Naive thymus-derived CD4-positive, alpha-beta T cell (primary cell): Measurements from ENCODE around the gene BBLN. TPM values are rescaled to one million over a fixed set of nuclear protein-coding genes. Genes with fewer than 3 reads are reported as not detected.
A peak's percentile ranks its signal among the peaks of the same experiment; 100 is the strongest.
"Not testable (repeated sequence)": the region's sequence is repeated elsewhere in the genome, so short reads cannot be mapped to it uniquely, and the experiment has no call there.

Experiments used
- ATAC-seq: fragments of 150-1000 bp; cut with Tn5 transposase; 2 replicates; pipeline ENCODE4 v1.10.0; 2021; ENCODE audit warnings: mild to moderate bottlenecking, moderate library complexity
- CTCF ChIA-PET: fragments of 350-600 bp; sonication (Branson Sonifier 250); formaldehyde crosslinking; loops from one replicate; lab custom pipeline; 2021; ENCODE audit warnings: antibody characterized with exemption; lab: Charles Lee
- POLR2A ChIA-PET: fragments of 350-600 bp; sonication (Branson Sonifier 250); formaldehyde crosslinking; loops from one replicate; lab custom pipeline; 2021; ENCODE audit warnings: antibody characterized with exemption, inconsistent platforms; lab: Charles Lee
- DNase-seq, 9 donors: peaks; one replicate each; pipeline versions ENCODE4 v3.0.0 to v3.0.0-alpha.2; 2020 to 2022; ENCODE audit warnings: mixed read lengths in 1 of 9
- H3K27ac ChIP-seq: one replicate; pipeline ENCODE4 v1.7.0; 2013; ENCODE audit warnings: mild to moderate bottlenecking, low read depth, low read length, moderate library complexity
- H3K27me3 ChIP-seq, 2 donors: one replicate each; pipeline ENCODE4 v1.7.0; 2013; ENCODE audit warnings: low read length in 2 of 2, mild to moderate bottlenecking in 2 of 2, moderate library complexity in 2 of 2; ENCODE audit not compliant: control insufficient read depth in 2 of 2, insufficient read depth in 2 of 2
- H3K36me3 ChIP-seq, 3 experiments: 1 replicate in 2 of 3; 2 replicates in 1 of 3; pipeline ENCODE4 v1.7.0; 2013; ENCODE audit warnings: low read length in 3 of 3, mild to moderate bottlenecking in 3 of 3, moderate library complexity in 1 of 3; ENCODE audit not compliant: insufficient read depth in 3 of 3, control insufficient read depth in 2 of 3
- H3K4me1 ChIP-seq, 2 donors: one replicate each; pipeline ENCODE4 v1.7.0; 2013; ENCODE audit warnings: low read length in 2 of 2, mild to moderate bottlenecking in 2 of 2, moderate library complexity in 1 of 2; ENCODE audit not compliant: control insufficient read depth in 2 of 2, insufficient read depth in 2 of 2
- H3K4me3 ChIP-seq: 2 replicates; pipeline ENCODE4 v1.7.0; 2013; ENCODE audit warnings: mild to moderate bottlenecking, low read length
- H3K9me3 ChIP-seq, 3 experiments: 1 replicate in 2 of 3; 2 replicates in 1 of 3; pipeline ENCODE4 v1.7.0; 2013; ENCODE audit warnings: low read length in 3 of 3; ENCODE audit not compliant: control insufficient read depth in 2 of 3
- H3K27ac Mint-ChIP-seq, 9 donors: one replicate each; pipeline ENCODE4 v1.8.0; 2020 to 2022; ENCODE audit warnings: mixed read lengths in 9 of 9, mild to moderate bottlenecking in 8 of 9, moderate library complexity in 5 of 9, inconsistent platforms in 2 of 9
- H3K27me3 Mint-ChIP-seq, 5 donors: one replicate each; pipeline ENCODE4 v1.8.0; 2021 to 2022; ENCODE audit warnings: mixed read lengths in 5 of 5, mild to moderate bottlenecking in 1 of 5
- H3K36me3 Mint-ChIP-seq, 5 donors: one replicate each; pipeline ENCODE4 v1.8.0; 2020 to 2022; ENCODE audit warnings: mixed read lengths in 5 of 5, mild to moderate bottlenecking in 3 of 5, inconsistent platforms in 1 of 5
- H3K4me1 Mint-ChIP-seq, 7 donors: one replicate each; pipeline ENCODE4 v1.8.0; 2020 to 2022; ENCODE audit warnings: mixed read lengths in 7 of 7, mild to moderate bottlenecking in 3 of 7, inconsistent platforms in 1 of 7
- H3K4me3 Mint-ChIP-seq, 10 donors: one replicate each; pipeline ENCODE4 v1.8.0; 2020 to 2022; ENCODE audit warnings: mild to moderate bottlenecking in 10 of 10, mixed read lengths in 10 of 10, moderate library complexity in 6 of 10, inconsistent platforms in 2 of 10
- H3K9me3 Mint-ChIP-seq, 11 donors: one replicate each; pipeline ENCODE4 v1.8.0; 2020 to 2022; ENCODE audit warnings: mixed read lengths in 11 of 11, mild to moderate bottlenecking in 4 of 11, inconsistent platforms in 1 of 11, moderate library complexity in 1 of 11
- intact Hi-C, 2 donors: fragments of 100-400 bp; cut with micrococcal nuclease; formaldehyde crosslinking; loops; one replicate each; pipeline ENCODE4 v1.15.1; 2023
- polyA plus RNA-seq, 2 donors: library from polyadenylated mRNA; unstranded; fragments of 300-500 nt; fragmentation: Illumina TruSeq; gene quantifications; one replicate each; pipeline ENCODE4 v1.2.3, GENCODE V29; 2021
- total RNA-seq, 6 experiments: library from RNA in 5 of 6; stranded (reverse) in 5 of 6; gene quantifications; 1 replicate in 5 of 6; 2 replicates in 1 of 6; pipeline ENCODE4 v1.2.3 and lab custom pipeline; 2021 to 2026

Gene BBLN, protein sequence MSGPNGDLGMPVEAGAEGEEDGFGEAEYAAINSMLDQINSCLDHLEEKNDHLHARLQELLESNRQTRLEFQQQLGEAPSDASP
- total RNA-seq (10 to 100 TPM; 42.7 to 87.8 (median 48.0) TPM), polyA plus RNA-seq (100 to 1,000 TPM in 1 of 2 donors, 10 to 100 TPM in 1; 99.2 to 102 TPM), total RNA-seq (lab: John Stamatoyannopoulos, UW) (22.6 reads per million, percentile 53 among the genes with 10 or more reads in this experiment)

DNA sequence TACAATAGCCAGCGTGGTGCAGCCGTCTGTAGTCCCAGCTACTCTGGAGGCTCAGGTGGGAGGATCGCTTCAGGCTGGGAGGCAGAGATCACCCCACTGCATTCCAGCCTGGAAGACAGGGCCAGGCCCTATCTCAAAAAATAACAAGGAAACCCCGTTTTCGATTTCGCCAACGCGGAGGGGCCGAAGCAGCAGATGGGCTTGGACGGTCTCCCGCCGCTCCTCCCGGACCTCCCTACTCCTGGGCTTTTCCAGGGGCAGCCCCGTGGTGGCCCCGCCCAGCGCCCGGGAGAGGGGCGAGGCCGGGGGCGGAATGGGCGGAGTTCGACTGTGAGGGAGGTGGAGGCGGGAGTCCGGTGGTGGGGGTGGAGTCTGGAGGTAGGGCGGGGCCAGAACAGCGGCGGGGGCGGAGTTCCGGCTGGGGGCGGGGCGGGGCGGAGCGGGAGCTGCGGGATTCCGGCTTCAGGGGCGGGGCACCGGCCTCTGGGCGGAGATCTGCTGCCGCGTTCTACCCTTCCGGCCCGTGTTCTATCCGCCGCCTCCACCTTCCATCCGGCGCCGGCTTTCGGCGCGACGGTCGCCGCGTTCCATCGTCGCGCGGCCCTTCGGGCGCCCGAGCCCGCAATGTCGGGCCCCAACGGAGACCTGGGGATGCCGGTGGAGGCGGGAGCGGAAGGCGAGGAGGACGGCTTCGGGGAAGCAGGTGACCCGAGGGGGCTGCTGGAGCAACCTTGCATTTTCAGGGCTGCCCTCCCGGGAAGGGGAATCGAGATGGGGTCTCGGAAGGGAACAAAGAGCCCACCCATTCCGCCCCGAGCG is at the start of gene BBLN:
Gene BBLN (plus strand): TSS at position 482 of the 819 bp plus-strand sequence. CDS start 143 bp downstream, at position 625.
- peak; percentile 78 to 94 (median 87) for DNase-seq
- H3K4me1 ChIP-seq, result peaks cover 11 to 12% of the 10 kb centered on the region in 2 donors
- peak within 1 kb of the TSS; percentile 78 for H3K27ac ChIP-seq
- peak within 1 kb of the TSS; percentile 84 to 95 (median 93) for H3K27ac Mint-ChIP-seq
- POLR2A ChIA-PET, result interaction anchor here (0.7 to 4.1 kb wide), 13 partner anchors 17 to 393 kb away, joined by 3 to 27 read pairs (median 4); partner anchors contain the start of genes CIZ1, GOLGA2, PTGES2 and SWI5
- no peaks in the 10 kb centered on the region for H3K9me3 ChIP-seq
- H3K36me3 ChIP-seq, result peaks cover 0 to 23% (median 0%) of the 10 kb centered on the region in 3 experiments
- H3K9me3 Mint-ChIP-seq, result no peaks in the 10 kb centered on the region
- CTCF ChIA-PET, result interaction anchor here (0.7 to 0.8 kb wide), 2 partner anchors 31 to 35 kb away, joined by 3 read pairs; no protein-coding TSS in a partner anchor
- intact Hi-C loops, result loop anchor here (1.0 to 5.0 kb wide), 13 partner anchors 31 to 709 kb away; partner anchors contain the start of genes CIZ1 (in 2 of the 2), DNM1 (in 2 of the 2), COQ4 (in 1 of the 2) and GOLGA2 (in 1 of the 2)
- ATAC-seq, result peak; percentile 94
- H3K4me1 Mint-ChIP-seq, result peaks cover 0 to 28% (median 21%) of the 10 kb centered on the region in 7 donors
- no peaks in the 10 kb centered on the region for H3K27me3 Mint-ChIP-seq
- no peaks in the 10 kb centered on the region for H3K27me3 ChIP-seq
- H3K36me3 Mint-ChIP-seq, result peaks cover 0 to 11% (median 6%) of the 10 kb centered on the region in 5 donors
- peak within 1 kb of the TSS; percentile 79 to 90 (median 82) for H3K4me3 Mint-ChIP-seq
- H3K4me3 ChIP-seq, result peak within 1 kb of the TSS; percentile 97

DNA sequence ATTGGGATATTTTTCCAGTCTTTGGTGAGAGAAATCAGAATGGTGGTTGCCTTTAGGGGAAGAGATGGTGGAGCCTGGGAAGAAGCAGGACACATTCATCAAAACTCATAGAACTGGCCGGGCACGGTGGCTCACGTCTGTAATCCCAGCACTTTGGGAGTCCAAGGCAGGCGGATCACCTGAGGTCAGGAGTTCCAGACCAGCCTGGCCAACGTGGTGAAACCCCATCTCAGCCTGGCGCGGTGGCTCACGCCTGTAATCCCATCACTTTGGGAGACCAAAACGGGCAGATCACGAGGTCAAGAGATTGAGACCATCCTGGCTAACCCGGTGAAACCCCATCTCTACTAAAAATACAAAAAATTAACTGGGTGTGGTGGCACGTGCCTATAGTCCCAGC is 48.3 kb upstream of the BBLN start:
- H3K27ac Mint-ChIP-seq, ATAC-seq, H3K27me3 ChIP-seq, H3K4me1 ChIP-seq, H3K4me3 ChIP-seq, DNase-seq, H3K27ac ChIP-seq, intact Hi-C loops, POLR2A ChIA-PET, CTCF ChIA-PET, H3K4me3 Mint-ChIP-seq, H3K9me3 ChIP-seq, H3K9me3 Mint-ChIP-seq, H3K27me3 Mint-ChIP-seq: not testable (repeated sequence)
- H3K4me1 Mint-ChIP-seq, result peaks cover 0 to 13% (median 6%) of the 10 kb centered on the region in 7 donors
- H3K36me3 Mint-ChIP-seq, result peaks cover 4 to 21% (median 13%) of the 10 kb centered on the region in 5 donors
- peaks cover 0 to 65% (median 24%) of the 10 kb centered on the region in 3 experiments for H3K36me3 ChIP-seq

DNA sequence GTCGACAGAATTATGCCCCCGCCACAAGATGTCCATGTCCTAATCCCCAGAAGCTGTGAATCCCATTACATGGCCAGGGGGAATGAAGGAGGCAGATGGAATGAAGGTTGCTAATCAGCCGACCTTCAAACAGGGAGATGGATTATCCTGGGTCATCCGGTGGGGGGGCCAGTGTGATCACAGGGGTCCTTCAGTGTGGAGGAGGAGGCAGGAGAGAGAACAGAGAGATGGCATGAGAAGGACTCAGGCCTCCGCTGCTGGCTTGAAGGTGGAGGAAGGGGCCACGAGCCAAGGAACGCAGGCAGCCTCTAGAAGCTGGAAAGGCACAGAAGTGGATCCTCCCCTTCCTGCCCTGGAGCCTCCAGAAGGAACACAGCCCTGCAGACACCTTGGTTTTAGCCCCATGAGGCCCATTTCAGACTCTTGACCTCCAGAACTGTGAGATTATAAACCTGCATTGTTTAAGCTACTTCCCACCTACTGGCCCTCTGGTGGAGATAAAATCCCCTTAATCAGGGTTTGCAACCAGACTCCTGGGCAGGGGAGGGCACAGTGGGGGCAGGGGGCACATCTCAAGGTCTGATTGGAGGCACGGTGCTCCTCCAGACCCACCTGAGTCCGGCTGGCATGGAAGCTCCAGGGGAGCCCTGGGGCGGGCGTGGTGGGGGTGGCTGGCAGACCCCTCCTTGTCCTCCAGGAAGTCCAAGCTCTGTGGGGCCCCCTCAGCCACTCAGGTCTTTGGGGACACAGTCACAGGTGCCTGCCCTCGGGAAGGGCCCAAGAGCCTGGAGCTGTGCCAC is 46.3 kb upstream of the BBLN start:
- Mint-ChIP-seq H3K27ac (no peak overlapping the region), H3K36me3 (peaks cover 0 to 16% (median 12%) of the 10 kb centered on the region in 5 donors), H3K4me3 (no peak overlapping the region), H3K9me3 (peaks cover 0 to 3% (median 0%) of the 10 kb centered on the region in 11 donors), H3K27me3 (no peaks in the 10 kb centered on the region), H3K4me1 (peaks cover 7 to 18% (median 11%) of the 10 kb centered on the region in 7 donors)
- Histone ChIP-seq H3K4me1 (peaks cover 0 to 7% of the 10 kb centered on the region in 2 donors), H3K27ac (no peak overlapping the region), H3K36me3 (peaks cover 0 to 45% (median 10%) of the 10 kb centered on the region in 3 experiments), H3K4me3 (no peak overlapping the region), H3K27me3 (no peaks in the 10 kb centered on the region), H3K9me3 (no peaks in the 10 kb centered on the region)
- ATAC-seq, result no peak
- POLR2A ChIA-PET, result interaction anchor here (1.5 to 1.6 kb wide), 2 partner anchors 19 to 46 kb away, joined by 5 to 6 read pairs; partner anchors contain the start of genes NAIF1 and SLC25A25
- DNase-seq, result no peak
- CTCF ChIA-PET, result interaction anchor here (1.4 kb wide), 1 partner anchor 15 kb away, joined by 4 read pairs; no protein-coding TSS in a partner anchor
- intact Hi-C loops, result no loop called here

DNA sequence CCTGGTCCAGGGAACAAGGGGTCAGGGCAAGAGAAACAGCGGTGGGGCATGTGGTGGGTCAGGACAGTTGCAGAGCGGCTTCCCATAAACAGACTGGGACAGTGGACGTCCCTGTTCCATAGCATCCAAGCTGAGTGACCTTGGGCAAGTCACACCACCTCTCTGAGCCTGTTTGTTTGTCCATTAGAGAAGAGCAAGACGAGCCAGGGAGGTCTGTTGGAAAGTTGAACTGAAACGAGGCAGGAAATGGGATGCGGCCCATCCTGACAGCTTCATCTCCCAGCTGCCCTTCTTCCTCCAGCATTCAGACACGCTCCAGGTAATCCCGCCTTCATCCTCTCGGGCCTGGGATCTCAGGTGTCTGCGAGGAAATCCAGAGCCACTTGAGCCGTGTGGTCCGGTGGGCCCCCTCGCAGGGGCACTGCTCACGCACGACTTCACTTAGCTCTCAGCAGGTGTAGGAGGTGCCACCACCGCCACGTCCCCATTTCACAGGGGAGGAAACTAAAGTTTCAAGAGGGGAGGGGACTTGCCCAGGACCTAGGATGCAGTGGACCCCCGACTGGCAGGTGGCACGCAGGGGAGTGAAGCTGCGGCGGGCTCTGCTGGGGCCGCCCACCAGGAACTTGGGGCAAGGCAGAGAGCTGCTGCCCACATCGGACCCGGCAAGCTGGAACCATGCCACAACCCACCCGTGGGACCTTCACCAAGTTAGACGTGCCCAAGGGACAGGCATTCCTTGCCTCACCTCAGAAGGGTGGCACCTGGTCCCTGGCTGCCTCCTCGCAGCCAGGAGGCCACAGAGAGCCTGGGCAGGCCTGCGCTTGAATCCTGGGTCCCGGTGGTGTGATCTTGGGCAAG is 45.5 kb upstream of the BBLN start:
- POLR2A ChIA-PET, result interaction anchor here (1.5 to 1.6 kb wide), 2 partner anchors 20 to 47 kb away, joined by 5 to 6 read pairs; partner anchors contain the start of genes NAIF1 and SLC25A25
- H3K9me3 Mint-ChIP-seq, result peaks cover 0 to 3% (median 0%) of the 10 kb centered on the region in 11 donors

More for the DNA sequence above, 45.5 kb upstream of the BBLN start:
- Histone ChIP-seq H3K27me3 (no peaks in the 10 kb centered on the region), H3K27ac (no peak overlapping the region), H3K36me3 (peaks cover 0 to 37% (median 10%) of the 10 kb centered on the region in 3 experiments), H3K4me3 (no peak overlapping the region), H3K9me3 (no peaks in the 10 kb centered on the region), H3K4me1 (peaks cover 0 to 7% of the 10 kb centered on the region in 2 donors)
- CTCF ChIA-PET, result interaction anchor here (0.6 to 1.4 kb wide), 2 partner anchors 14 to 875 kb away, joined by 3 to 4 read pairs; no protein-coding TSS in a partner anchor
- intact Hi-C loops, result loop anchor here in 1 of 2 donors (5.0 kb wide), 2 partner anchors 43 to 77 kb away; no protein-coding TSS in a partner anchor
- no peak overlapping the region for H3K4me3 Mint-ChIP-seq
- peak overlapping the region in 1 of 9 donors; percentile 46 for H3K27ac Mint-ChIP-seq
- no peak for ATAC-seq
- no peak for DNase-seq
- peaks cover 7 to 16% (median 9%) of the 10 kb centered on the region in 7 donors for H3K4me1 Mint-ChIP-seq
- H3K27me3 Mint-ChIP-seq, result no peaks in the 10 kb centered on the region
- H3K36me3 Mint-ChIP-seq, result peaks cover 0 to 14% (median 11%) of the 10 kb centered on the region in 5 donors
